OCI-LY7 (cell line): ENCODE results near the gene RPL26. TPM values are rescaled to one million over a fixed set of nuclear protein-coding genes. Genes with fewer than 3 reads are reported as not detected.

Source experiments
- BruUV-seq: library from RNA; stranded (reverse); fragments of 400-500 nt; replicated peaks from 2 replicates; lab custom pipeline; 2021; lab: Mats Ljungman, UMichigan
- CTCF ChIA-PET: fragments of 300-600 bp; sonication (Branson Sonifier 250); formaldehyde crosslinking; loops from one replicate; lab custom pipeline; 2022; ENCODE audit warnings: antibody characterized with exemption; ENCODE audit not compliant: unreplicated experiment; lab: Charles Lee
- POLR2A ChIA-PET: fragments of 300-600 bp; sonication (Branson Sonifier 250); formaldehyde crosslinking; loops from one replicate; lab custom pipeline; 2022; ENCODE audit warnings: antibody characterized with exemption; lab: Charles Lee
- DNase-seq: peaks from one replicate; pipeline ENCODE4 v3.0.0-alpha.2; 2015; ENCODE audit warnings: low spot score
- H2AFZ ChIP-seq: fragments of 200-600 bp; sonication (generic), shearing (Covaris generic); 2 replicates; pipeline ENCODE4 v1.6.1; 2014; ENCODE audit warnings: mild to moderate bottlenecking, antibody characterized with exemption, low read length, moderate library complexity
- H3K27ac ChIP-seq: fragments of 200-600 bp; sonication (generic); 2 replicates; pipeline ENCODE4 v1.5.1; 2014; ENCODE audit warnings: mixed run types, low read depth, mild to moderate bottlenecking, moderate library complexity, low read length, inconsistent platforms; ENCODE audit not compliant: poor library complexity, severe bottlenecking
- H3K36me3 ChIP-seq: fragments of 200-600 bp; sonication (generic); 2 replicates; pipeline ENCODE4 v1.6.1; 2014; ENCODE audit warnings: mild to moderate bottlenecking, antibody characterized with exemption, low read length, moderate library complexity, mixed read lengths; ENCODE audit not compliant: insufficient read depth
- H3K4me1 ChIP-seq: fragments of 200-600 bp; sonication (generic); 2 replicates; pipeline ENCODE4 v1.5.1; 2014; ENCODE audit warnings: mild to moderate bottlenecking, low read length; ENCODE audit not compliant: insufficient read depth, poor library complexity, severe bottlenecking
- H3K4me2 ChIP-seq: fragments of 200-600 bp; sonication (generic); 2 replicates; pipeline ENCODE4 v1.6.1; 2014; ENCODE audit warnings: mild to moderate bottlenecking, low read length
- H3K4me3 ChIP-seq: fragments of 200-600 bp; sonication (generic); 2 replicates; pipeline ENCODE4 v1.5.1; 2014; ENCODE audit warnings: mild to moderate bottlenecking, low read depth, low read length; ENCODE audit not compliant: poor library complexity, severe bottlenecking
- H3K79me2 ChIP-seq: fragments of 200-600 bp; sonication (generic); 2 replicates; pipeline ENCODE4 v1.6.1; 2016; ENCODE audit warnings: low read depth, mild to moderate bottlenecking, low read length, moderate library complexity, mixed read lengths; ENCODE audit not compliant: insufficient read depth
- H3K9me2 ChIP-seq: fragments of 200-600 bp; sonication (generic); 2 replicates; pipeline ENCODE4 v1.6.1; 2016; ENCODE audit warnings: mild to moderate bottlenecking, low read length, mixed read lengths; ENCODE audit not compliant: insufficient read depth
- H3K9me3 ChIP-seq: fragments of 200-600 bp; sonication (generic); 2 replicates; pipeline ENCODE4 v1.6.1; 2014; ENCODE audit warnings: mild to moderate bottlenecking, mixed run types, low read length, mixed read lengths
- H4K20me1 ChIP-seq: fragments of 200-600 bp; sonication (generic); 2 replicates; pipeline ENCODE4 v1.6.1; 2014; ENCODE audit warnings: mild to moderate bottlenecking, antibody characterized with exemption, low read length, moderate library complexity, mixed read lengths; ENCODE audit not compliant: insufficient read depth
- EZH2phosphoT487 ChIP-seq: fragments of 200-600 bp; sonication (generic); IDR thresholded peaks from 2 replicates; pipeline ENCODE4 v1.6.1; 2018; ENCODE audit warnings: low read depth, borderline replicate concordance, mild to moderate bottlenecking, mixed run types, antibody characterized with exemption, low read length, moderate library complexity, mixed read lengths
- intact Hi-C: fragments of 100-400 bp; cut with micrococcal nuclease; formaldehyde crosslinking; loops from one replicate; pipeline ENCODE4 v1.10.0; 2022; ENCODE audit not compliant: unreplicated experiment
- total RNA-seq, 2 experiments: library from RNA; depleted of rRNA in 1 of 2; stranded (reverse); fragments of >200 nt in 1 of 2; shearing (Covaris generic) in 1 of 2; gene quantifications; 2 replicates each; pipeline ENCODE4 v1.2.3, GENCODE V29; 2014 to 2022
- TF ChIP-seq, protein P1 (sequence below): fragments of 200-600 bp; sonication (generic); conservative IDR thresholded peaks from 2 replicates; pipeline ENCODE4 v1.5.1; 2014; ENCODE audit warnings: mild to moderate bottlenecking, antibody characterized with exemption, low read length, moderate library complexity, mixed read lengths

Gene RPL26
- total RNA-seq, 2 experiments from 2014 or later = 3,139 to 4,013 TPM

DNA sequence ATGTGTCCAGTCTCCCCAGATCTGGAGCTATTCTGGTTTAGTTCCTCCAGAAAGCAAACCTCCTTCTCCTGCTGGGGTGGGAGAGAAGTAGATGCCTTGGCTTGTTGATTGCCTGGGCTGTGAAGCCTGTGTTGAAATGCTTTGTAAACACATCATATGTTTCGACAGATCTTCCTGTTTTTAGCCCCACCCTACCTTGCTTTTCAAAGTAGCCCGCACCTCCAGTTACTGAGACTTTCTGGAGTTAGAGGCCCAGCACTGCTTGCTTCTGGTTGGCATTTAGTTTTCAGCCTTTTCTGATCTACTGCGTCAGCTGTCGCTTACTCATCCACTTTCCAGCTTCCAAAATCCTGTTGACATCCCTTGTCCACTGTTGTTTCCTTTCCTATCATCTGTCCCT, 34.8 kb upstream of the RPL26 start:
- intact Hi-C loops = no loop called here
- no peak overlapping the region for H3K27ac ChIP-seq
- no TSS peak for BruUV-seq
- H3K4me2 ChIP-seq = no peak overlapping the region
- H3K4me3 ChIP-seq = no peak overlapping the region
- no peaks in the 10 kb centered on the region for H3K36me3 ChIP-seq
- ChIA-PET POLR2A (no interaction called here), CTCF (no interaction called here)
- no peaks in the 10 kb centered on the region for H4K20me1 ChIP-seq
- DNase-seq = no peak
- no peaks in the 10 kb centered on the region for H3K4me1 ChIP-seq
- no peaks in the 10 kb centered on the region for H3K9me3 ChIP-seq
- TF ChIP-seq EZH2phosphoT487 = no peak
- TF ChIP-seq, protein P1, sequence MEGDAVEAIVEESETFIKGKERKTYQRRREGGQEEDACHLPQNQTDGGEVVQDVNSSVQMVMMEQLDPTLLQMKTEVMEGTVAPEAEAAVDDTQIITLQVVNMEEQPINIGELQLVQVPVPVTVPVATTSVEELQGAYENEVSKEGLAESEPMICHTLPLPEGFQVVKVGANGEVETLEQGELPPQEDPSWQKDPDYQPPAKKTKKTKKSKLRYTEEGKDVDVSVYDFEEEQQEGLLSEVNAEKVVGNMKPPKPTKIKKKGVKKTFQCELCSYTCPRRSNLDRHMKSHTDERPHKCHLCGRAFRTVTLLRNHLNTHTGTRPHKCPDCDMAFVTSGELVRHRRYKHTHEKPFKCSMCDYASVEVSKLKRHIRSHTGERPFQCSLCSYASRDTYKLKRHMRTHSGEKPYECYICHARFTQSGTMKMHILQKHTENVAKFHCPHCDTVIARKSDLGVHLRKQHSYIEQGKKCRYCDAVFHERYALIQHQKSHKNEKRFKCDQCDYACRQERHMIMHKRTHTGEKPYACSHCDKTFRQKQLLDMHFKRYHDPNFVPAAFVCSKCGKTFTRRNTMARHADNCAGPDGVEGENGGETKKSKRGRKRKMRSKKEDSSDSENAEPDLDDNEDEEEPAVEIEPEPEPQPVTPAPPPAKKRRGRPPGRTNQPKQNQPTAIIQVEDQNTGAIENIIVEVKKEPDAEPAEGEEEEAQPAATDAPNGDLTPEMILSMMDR = no peak
- H2AFZ ChIP-seq = no peak overlapping the region
- H3K79me2 ChIP-seq = no peaks in the 10 kb centered on the region
- H3K9me2 ChIP-seq = no peaks in the 10 kb centered on the region

DNA sequence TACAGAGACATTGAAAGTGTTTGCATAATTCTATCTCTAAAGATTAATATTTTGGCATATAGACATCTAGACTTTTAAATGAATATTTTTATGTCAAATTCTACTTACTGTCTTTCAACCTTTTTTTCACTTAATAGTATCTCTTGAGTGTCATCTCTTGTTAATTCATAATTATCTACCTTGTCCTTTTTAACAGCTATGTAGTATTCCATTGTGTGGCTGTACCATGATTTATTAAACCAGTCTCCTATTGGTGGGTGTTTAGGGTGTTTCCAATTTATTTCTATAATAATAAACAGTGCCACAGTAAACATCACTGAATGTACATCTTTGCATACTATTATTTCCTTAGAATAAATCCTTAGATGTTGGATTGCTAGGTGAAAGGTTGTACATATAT, 30.9 kb upstream of the RPL26 start:
- BruUV-seq = no TSS peak
- Histone ChIP-seq H3K36me3 (no peaks in the 10 kb centered on the region), H4K20me1 (no peaks in the 10 kb centered on the region), H2AFZ (no peak overlapping the region), H3K27ac (no peak overlapping the region), H3K4me3 (no peak overlapping the region), H3K79me2 (no peaks in the 10 kb centered on the region), H3K9me3 (no peaks in the 10 kb centered on the region), H3K4me1 (no peaks in the 10 kb centered on the region), H3K4me2 (no peak overlapping the region), H3K9me2 (no peaks in the 10 kb centered on the region)
- intact Hi-C loops = no loop called here
- DNase-seq = no peak
- POLR2A ChIA-PET = no interaction called here
- CTCF ChIA-PET = no interaction called here
- TF ChIP-seq, protein P1 = no peak
- TF ChIP-seq EZH2phosphoT487 = no peak

DNA sequence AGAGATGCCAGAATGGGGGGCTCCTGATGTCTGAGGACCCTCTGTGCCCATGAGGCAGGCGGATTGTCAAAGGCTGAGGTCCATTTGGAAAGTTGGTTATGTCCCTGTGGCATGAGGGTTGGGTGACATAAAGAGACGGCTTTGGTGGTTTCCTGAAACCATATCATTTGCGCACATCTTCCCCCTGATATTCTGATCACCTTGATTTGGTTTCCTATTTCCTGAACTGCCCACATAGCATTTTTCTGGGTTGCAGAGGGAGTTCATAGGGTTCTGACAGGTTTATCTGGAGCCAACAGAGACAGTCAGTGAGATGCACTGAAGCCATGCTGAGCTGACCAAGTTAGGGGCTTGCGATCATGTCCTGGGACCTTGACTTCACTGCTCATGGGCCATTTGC, 30.3 kb upstream of the RPL26 start:
- Histone ChIP-seq H3K9me2 (no peaks in the 10 kb centered on the region), H3K27ac (no peak overlapping the region), H3K36me3 (no peaks in the 10 kb centered on the region), H3K4me3 (no peak overlapping the region), H3K79me2 (no peaks in the 10 kb centered on the region), H3K9me3 (no peaks in the 10 kb centered on the region), H3K4me1 (no peaks in the 10 kb centered on the region), H4K20me1 (no peaks in the 10 kb centered on the region), H2AFZ (no peak overlapping the region), H3K4me2 (no peak overlapping the region)
- TF ChIP-seq EZH2phosphoT487 = no peak
- TF ChIP-seq, protein P1 = no peak
- intact Hi-C loops = no loop called here
- ChIA-PET CTCF (no interaction called here), POLR2A (no interaction called here)
- BruUV-seq = no TSS peak
- no peak for DNase-seq
